Mucosa of descending colon (tissue), 3 donors: ENCODE measurements around the gene HDC. TPM values are rescaled to one million over a fixed set of nuclear protein-coding genes. Genes with fewer than 3 reads are reported as not detected.

Experiments used
- ATAC-seq: fragments of 200-7000 bp; cut with Tn5 transposase; one replicate; pipeline ENCODE4 v1.9.1; 2020; ENCODE audit warnings: mild to moderate bottlenecking, moderate library complexity
- DNase-seq, 3 donors: peaks; one replicate each; pipeline ENCODE4 v3.0.0-alpha.2; 2020
- H3K36me3 ChIP-seq: fragments of 200-600 bp; one replicate; pipeline ENCODE4 v1.8.0; 2021; ENCODE audit warnings: low read depth, mild to moderate bottlenecking
- H3K4me1 ChIP-seq: fragments of 200-600 bp; one replicate; pipeline ENCODE4 v1.8.0; 2021; ENCODE audit warnings: low read depth, mild to moderate bottlenecking
- H3K4me3 ChIP-seq: fragments of 200-600 bp; one replicate; pipeline ENCODE4 v1.8.0; 2021; ENCODE audit warnings: mild to moderate bottlenecking
- H3K9me3 ChIP-seq: fragments of 200-600 bp; one replicate; pipeline ENCODE4 v1.8.0; 2021; ENCODE audit warnings: mild to moderate bottlenecking
- intact Hi-C, 2 donors: fragments of 100-400 bp; cut with DNase I in 1 of 2; cut with micrococcal nuclease in 1 of 2; formaldehyde crosslinking; loops; one replicate each; pipeline versions ENCODE4 v1.11.0 to v1.11.1; 2022; cut with DNase I, micrococcal nuclease
- long read RNA-seq, 2 donors: library from polyadenylated mRNA; unstranded; transcript quantifications; one replicate each; pipeline ENCODE4 v2.0.0, GENCODE V29; 2019 to 2021
- total RNA-seq, 3 donors: library from RNA; stranded (reverse); fragmentation: NEBNext Ultra II Directional in 2 of 3; extraction: Animal tissue kit (Norgen Biotek cat#: 25700) in 2 of 3; gene quantifications; one replicate each; pipeline versions ENCODE4 v1.2.1 to v1.2.4, GENCODE V29; 2021 to 2023
- TF ChIP-seq, protein P1 (sequence below): fragments of 200-600 bp; IDR thresholded peaks from one replicate; pipeline ENCODE4 v1.8.0; 2022; ENCODE audit warnings: antibody characterized with exemption, mild to moderate bottlenecking
- donor health status: DM: no; HTN: no; CAD: no; lungs with moderate emphysema.
- donor health status: DM: no; HTN: no; CAD: no.
- donor health status: DM: no; HTN: yes; CAD: no.

Gene HDC, protein sequence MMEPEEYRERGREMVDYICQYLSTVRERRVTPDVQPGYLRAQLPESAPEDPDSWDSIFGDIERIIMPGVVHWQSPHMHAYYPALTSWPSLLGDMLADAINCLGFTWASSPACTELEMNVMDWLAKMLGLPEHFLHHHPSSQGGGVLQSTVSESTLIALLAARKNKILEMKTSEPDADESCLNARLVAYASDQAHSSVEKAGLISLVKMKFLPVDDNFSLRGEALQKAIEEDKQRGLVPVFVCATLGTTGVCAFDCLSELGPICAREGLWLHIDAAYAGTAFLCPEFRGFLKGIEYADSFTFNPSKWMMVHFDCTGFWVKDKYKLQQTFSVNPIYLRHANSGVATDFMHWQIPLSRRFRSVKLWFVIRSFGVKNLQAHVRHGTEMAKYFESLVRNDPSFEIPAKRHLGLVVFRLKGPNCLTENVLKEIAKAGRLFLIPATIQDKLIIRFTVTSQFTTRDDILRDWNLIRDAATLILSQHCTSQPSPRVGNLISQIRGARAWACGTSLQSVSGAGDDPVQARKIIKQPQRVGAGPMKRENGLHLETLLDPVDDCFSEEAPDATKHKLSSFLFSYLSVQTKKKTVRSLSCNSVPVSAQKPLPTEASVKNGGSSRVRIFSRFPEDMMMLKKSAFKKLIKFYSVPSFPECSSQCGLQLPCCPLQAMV
- 1 to 10 TPM in 2 of 3 donors, under 1 TPM in 1; 0.52 to 5.0 (median 4.9) TPM for total RNA-seq
- long read RNA-seq, donor 1, partial matches to known transcripts: 0 of 4 reads
- long read RNA-seq, donor 1, other reads (novel, unspliced or antisense): 3 of 4 reads
- long read RNA-seq, donor 2, partial matches to known transcripts: 0 of 2 reads
- long read RNA-seq, donor 2, other reads (novel, unspliced or antisense): 1 of 2 reads

DNA sequence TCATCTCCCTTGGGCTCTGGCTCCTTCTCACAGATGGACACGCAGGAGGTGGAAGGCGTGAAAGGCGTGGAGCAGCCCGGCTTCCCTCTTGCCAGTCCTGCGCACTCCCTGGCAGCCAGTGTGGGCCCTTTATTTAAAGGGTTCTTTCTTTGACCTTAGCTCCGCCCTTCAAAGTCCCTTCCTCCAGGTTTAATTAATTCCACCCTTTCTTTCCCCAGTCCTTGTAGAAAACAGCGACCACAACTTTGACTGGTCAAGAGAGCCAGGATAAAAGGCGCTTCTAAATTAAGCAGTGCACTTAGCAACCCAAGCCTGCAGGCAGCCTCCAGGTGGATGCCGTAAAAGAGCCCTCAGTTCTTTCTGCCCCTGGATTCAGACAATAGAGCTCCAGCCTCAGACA is at the start of gene HDC:
Gene HDC (minus strand): TSS at position 107 of the 400 bp plus-strand sequence. CDS start 103 bp downstream, at position 4.
- H3K36me3 ChIP-seq: no peaks in the 10 kb centered on the region
- ATAC-seq (no peak), DNase-seq (no peak)
- TF ChIP-seq, protein P1, sequence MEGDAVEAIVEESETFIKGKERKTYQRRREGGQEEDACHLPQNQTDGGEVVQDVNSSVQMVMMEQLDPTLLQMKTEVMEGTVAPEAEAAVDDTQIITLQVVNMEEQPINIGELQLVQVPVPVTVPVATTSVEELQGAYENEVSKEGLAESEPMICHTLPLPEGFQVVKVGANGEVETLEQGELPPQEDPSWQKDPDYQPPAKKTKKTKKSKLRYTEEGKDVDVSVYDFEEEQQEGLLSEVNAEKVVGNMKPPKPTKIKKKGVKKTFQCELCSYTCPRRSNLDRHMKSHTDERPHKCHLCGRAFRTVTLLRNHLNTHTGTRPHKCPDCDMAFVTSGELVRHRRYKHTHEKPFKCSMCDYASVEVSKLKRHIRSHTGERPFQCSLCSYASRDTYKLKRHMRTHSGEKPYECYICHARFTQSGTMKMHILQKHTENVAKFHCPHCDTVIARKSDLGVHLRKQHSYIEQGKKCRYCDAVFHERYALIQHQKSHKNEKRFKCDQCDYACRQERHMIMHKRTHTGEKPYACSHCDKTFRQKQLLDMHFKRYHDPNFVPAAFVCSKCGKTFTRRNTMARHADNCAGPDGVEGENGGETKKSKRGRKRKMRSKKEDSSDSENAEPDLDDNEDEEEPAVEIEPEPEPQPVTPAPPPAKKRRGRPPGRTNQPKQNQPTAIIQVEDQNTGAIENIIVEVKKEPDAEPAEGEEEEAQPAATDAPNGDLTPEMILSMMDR: no peak
- H3K4me3 ChIP-seq: no peak within 1 kb of the TSS
- H3K9me3 ChIP-seq: no peaks in the 10 kb centered on the region
- no peaks in the 10 kb centered on the region for H3K4me1 ChIP-seq
- intact Hi-C loops: no loop called here

DNA sequence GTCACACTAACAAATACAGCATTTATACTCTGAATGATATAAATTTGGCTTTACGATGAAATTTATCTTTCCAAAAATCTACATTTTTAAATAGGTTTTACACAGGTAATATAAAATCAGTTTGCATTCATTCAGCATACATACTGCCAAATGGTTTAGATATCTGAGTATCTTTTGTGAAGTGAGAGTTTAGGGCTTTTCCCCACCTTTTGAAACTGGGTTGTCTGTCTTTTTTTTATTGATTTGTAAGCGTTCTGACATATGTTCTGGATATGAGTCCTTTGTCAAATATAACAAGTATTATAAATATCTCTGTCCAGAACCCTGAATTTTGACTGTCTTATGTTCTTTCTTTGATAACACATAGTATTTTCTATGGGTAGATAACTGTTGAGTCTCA is 47.1 kb upstream of the HDC start:
- Histone ChIP-seq H3K4me1 (no peaks in the 10 kb centered on the region), H3K36me3 (no peaks in the 10 kb centered on the region), H3K9me3 (no peaks in the 10 kb centered on the region), H3K4me3 (no peak overlapping the region)
- intact Hi-C loops: no loop called here
- ATAC-seq (no peak), DNase-seq (no peak)
- TF ChIP-seq, protein P1: no peak

DNA sequence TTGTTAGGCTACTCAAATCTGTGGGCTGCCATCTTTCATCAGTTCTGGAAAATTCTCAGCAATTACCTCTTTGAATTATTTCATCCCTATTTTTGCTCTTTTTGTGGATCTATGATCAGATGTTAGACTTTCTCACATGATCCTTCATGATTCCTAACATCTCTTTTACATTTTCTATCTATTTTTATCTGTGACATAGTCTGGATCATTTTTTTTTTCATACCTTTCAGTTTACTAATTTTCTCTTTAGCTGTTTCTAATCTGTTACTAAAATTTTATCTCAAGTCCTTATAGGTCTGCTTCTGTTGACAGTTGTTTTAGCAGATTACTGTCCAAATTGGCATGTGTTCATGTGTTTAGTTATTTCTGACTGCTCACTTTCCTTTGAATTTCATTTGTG is 42.3 kb upstream of the HDC start:
- TF ChIP-seq, protein P1: no peak
- intact Hi-C loops: no loop called here
- Histone ChIP-seq H3K9me3 (no peaks in the 10 kb centered on the region), H3K4me3 (no peak overlapping the region), H3K36me3 (no peaks in the 10 kb centered on the region), H3K4me1 (no peaks in the 10 kb centered on the region)
- DNase-seq: no peak
- no peak for ATAC-seq

DNA sequence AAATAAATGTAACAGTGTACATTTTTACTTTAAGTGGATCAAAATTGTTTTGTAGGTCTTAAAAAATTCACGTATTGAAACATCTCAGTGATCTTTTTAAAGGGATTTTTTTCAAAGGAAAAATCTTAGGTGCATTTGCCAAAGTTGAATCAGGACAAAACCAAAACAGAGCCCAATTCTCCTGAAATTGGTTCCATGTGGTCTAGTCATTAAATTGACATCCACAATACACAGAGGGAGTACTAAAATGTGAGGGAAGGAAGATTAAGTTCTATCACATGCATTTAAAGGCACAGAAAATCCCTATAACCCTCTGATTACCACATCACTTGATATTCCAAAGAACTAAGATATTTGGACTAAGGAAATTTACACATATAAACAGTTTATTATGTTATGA is 39.3 kb upstream of the HDC start:
- intact Hi-C loops: no loop called here
- no peaks in the 10 kb centered on the region for H3K4me1 ChIP-seq
- no peaks in the 10 kb centered on the region for H3K9me3 ChIP-seq
- TF ChIP-seq, protein P1: no peak
- no peaks in the 10 kb centered on the region for H3K36me3 ChIP-seq
- ATAC-seq: no peak
- no peak overlapping the region for H3K4me3 ChIP-seq
- DNase-seq: no peak

DNA sequence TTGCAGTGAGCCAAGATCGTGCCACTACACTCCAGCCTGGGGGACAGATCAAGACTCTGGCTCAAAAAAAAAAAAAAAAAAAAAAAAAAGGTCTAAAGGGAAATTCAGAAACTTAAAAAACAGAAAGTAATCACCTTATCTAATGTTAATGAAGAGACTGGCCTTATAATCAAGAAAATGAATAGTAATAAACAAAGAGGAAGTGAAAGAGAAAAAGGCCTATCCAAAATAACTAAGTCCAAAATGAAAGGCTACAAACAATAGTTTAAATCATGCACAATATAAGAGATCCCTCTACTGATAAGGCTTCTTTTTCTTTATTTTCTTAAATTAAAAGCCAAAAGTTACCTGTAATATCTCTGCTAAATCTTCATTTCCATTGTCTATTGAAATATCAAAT is 37.1 kb upstream of the HDC start:
- H3K4me3 ChIP-seq: no peak overlapping the region

More for the DNA sequence above, 37.1 kb upstream of the HDC start:
- no peak for DNase-seq
- TF ChIP-seq, protein P1: no peak
- H3K36me3 ChIP-seq: no peaks in the 10 kb centered on the region
- no peak for ATAC-seq
- intact Hi-C loops: no loop called here
- H3K9me3 ChIP-seq: no peaks in the 10 kb centered on the region
- H3K4me1 ChIP-seq: no peaks in the 10 kb centered on the region
